Hypothalamus (tissue), 51 donors: Measurements from ENCODE around the gene RNF223.
"Not testable (repeated sequence)": the region's sequence is repeated elsewhere in the genome, so short reads cannot be mapped to it uniquely, and the experiment has no call there.

Experiments used
- DNase-seq, 51 donors: peaks; one replicate each; lab custom pipeline; 2025; lab: John Stamatoyannopoulos, UW

The RNF223 gene

GRCh38 chr1:1088029-1088800 lies 14.1 kb upstream of the RNF223 start:
- no peak for DNase-seq

GRCh38 chr1:1087351-1088028 lies 13.4 kb upstream of the RNF223 start:
- no peak for DNase-seq

- DNase-seq, result no peak
These were observed 12.8 kb upstream of the RNF223 start for GRCh38 chr1:1086911-1087341.

GRCh38 chr1:1085911-1086841 lies 12.1 kb upstream of the RNF223 start:
- DNase-seq, result no peak

- no peak for DNase-seq
These were observed 11.2 kb upstream of the RNF223 start for GRCh38 chr1:1085171-1085841.

- DNase-seq, result no peak
These were observed 10.5 kb upstream of the RNF223 start for GRCh38 chr1:1084372-1085170.

GRCh38 chr1:1083416-1084371 lies 9.6 kb upstream of the RNF223 start:
- DNase-seq, result no peak

GRCh38 chr1:1082776-1083415 lies 8.8 kb upstream of the RNF223 start:
- no peak for DNase-seq

- no peak for DNase-seq
These were observed 8.2 kb upstream of the RNF223 start for GRCh38 chr1:1082239-1082775.

GRCh38 chr1:1081311-1082238 lies 7.5 kb upstream of the RNF223 start:
- no peak for DNase-seq

- DNase-seq, result no peak
These were observed 6.8 kb upstream of the RNF223 start for GRCh38 chr1:1080951-1081310.

- peak in 12 of 51 donors; percentile 11 to 50 (median 26) for DNase-seq
These were observed 6.1 kb upstream of the RNF223 start for GRCh38 chr1:1080122-1080757.

GRCh38 chr1:1079408-1080121 lies 5.5 kb upstream of the RNF223 start:
- DNase-seq, result peak in 1 of 51 donors; percentile 35

- DNase-seq, result not testable (repeated sequence)
These were observed 3.3 kb upstream of the RNF223 start for GRCh38 chr1:1077396-1077795.

GRCh38 chr1:1075148-1075935 lies 1.2 kb upstream of the RNF223 start:
- DNase-seq, result no peak
